GM12872 (cell line): ENCODE measurements around the gene CCDC91.

ENCODE experiments used
- TF ChIP-seq, protein P1 (sequence below): IDR thresholded peaks from 3 replicates; pipeline ENCODE4 v1.5.1; 2011; ENCODE audit warnings: low read depth, mild to moderate bottlenecking, low read length, moderate library complexity; ENCODE audit not compliant: insufficient read depth

Gene CCDC91

DNA sequence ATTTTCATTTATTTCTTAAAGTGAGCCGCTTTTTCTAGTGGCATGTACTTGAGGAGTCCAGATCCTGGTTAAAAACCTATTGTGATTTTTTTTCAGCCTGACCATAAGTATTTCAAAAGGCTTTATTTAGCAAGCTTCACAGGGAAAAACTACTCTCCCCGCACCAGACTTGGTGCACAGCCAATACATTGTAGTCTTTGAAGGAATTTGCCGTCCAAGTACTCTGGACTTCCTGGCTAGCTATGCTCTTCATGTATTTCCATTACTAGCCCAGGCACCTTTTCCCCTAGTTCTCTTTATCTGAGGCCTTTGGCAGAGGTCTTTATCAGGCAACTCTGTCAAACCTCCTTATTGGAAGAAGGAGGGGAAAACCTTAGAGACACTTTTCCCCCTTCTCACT lies 234.7 kb downstream of the CCDC91 start:
- TF ChIP-seq, protein P1, sequence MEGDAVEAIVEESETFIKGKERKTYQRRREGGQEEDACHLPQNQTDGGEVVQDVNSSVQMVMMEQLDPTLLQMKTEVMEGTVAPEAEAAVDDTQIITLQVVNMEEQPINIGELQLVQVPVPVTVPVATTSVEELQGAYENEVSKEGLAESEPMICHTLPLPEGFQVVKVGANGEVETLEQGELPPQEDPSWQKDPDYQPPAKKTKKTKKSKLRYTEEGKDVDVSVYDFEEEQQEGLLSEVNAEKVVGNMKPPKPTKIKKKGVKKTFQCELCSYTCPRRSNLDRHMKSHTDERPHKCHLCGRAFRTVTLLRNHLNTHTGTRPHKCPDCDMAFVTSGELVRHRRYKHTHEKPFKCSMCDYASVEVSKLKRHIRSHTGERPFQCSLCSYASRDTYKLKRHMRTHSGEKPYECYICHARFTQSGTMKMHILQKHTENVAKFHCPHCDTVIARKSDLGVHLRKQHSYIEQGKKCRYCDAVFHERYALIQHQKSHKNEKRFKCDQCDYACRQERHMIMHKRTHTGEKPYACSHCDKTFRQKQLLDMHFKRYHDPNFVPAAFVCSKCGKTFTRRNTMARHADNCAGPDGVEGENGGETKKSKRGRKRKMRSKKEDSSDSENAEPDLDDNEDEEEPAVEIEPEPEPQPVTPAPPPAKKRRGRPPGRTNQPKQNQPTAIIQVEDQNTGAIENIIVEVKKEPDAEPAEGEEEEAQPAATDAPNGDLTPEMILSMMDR: no peak

DNA sequence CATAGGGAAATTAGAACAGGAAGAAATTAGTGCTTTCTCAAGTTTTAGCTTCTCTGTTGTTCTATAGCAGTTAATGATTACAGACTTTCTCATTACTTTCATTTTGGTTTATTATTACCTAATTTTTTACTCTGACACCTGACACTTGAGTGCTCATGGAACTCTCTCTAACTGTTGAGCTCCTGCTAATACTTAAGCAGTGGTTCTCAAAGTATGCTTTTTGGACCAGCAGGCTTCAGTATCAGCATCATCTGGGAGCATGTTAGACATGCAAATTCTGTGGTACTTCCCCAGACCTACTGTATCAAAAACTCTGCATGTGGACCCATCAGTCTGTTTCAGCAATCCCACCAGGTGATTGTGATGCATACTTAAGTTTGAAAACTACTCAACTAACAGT lies 235.3 kb downstream of the CCDC91 start:
- TF ChIP-seq, protein P1: no peak

DNA sequence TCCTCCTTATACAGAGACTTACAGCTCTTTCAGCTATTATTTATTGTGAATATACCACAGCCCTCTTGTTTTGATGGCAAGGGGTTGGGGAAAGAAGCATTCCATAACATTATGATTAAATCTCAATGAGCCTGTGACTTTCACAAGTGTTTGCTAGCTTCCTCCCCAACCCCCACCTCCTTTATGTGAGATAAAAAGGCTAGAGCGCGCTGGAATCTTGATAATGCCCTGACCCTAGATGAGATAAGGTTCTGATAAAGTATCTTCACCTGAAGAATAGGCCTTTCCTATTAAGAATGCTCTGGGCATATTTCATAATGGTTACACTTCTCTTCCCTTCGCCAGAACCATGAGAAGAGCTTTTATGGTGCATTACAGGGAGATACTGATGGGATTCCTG lies 236.8 kb downstream of the CCDC91 start:
- TF ChIP-seq, protein P1: no peak

DNA sequence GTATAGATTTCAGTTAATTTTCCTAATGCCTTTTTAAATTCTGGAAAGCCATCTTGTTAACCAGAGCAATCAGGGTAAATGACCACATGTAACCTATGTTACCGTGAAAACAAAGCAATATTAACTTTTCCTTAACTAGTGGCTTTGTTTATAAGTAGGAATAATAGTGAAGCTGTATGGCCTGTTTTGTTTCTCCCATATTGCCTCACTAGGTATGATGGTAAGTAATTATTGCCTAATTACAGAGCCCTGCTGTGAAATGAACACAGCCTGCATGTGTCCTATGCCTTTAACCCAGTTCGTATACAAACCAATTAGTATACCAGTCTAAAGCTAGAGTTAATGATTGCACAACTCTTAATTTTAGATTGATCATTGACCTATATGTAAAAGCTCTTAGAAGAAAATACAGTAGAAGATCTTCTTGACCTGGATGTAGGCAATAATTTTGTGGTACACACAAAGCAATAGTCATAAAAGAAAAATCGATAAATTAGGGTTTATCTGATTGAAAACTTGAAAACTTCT lies 249.9 kb downstream of the CCDC91 start:
- TF ChIP-seq, protein P1: no peak

DNA sequence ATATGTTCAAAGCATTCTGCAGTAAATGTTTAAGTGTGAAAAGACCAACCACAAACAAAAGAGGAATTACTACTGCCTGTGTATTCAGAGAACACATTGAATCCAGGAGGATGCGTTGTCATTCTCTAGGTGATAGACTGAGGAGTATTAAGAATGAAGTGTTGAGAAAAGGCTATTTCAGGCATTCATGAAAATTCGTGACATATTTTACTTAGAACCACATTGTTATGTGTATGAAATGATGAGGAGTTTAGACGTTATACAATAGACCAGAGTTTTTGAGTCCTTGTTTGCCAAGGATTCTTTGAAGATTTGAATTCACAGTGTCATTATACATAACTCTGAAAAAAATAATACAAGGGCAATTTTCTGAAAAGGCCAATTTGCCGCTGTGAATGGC lies 251.8 kb downstream of the CCDC91 start:
- TF ChIP-seq, protein P1: no peak

DNA sequence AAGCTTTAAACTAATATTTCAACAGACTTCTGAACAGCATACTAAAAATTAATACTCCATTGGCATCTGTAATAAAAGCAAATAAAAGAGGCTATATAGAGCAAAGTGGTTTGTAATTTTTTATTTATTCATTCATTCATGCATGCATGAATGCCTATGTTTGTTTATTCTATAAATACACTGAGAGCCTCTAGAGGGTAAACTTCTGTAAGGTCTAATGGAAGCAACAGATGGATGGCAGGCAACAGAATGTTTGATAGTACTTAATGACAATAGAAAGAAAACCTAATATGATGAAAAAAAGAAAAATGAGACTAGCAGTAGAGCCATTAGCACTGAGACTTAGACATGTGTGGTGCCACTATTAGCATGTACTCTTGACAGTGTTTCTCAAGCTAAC lies 253.1 kb downstream of the CCDC91 start:
- TF ChIP-seq, protein P1: no peak

DNA sequence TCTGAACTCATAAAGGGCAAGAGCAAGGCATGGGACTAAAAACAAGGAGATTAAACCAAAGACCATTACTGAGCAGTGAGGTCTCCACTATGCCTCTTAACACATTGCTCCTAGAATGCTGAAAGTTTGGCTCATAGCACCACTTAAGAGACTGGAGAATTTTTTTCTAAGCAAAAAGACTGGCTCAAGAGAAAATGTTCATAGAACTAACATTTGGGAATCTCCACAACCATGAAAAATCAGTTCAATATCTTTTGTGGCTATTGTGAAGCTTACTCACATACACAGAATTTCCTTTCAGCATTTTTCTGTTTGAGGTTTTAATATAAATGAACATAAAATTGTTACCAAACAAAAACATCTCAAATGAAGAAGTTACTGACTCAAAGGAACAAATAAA lies 255.8 kb downstream of the CCDC91 start:
- TF ChIP-seq, protein P1: no peak
